Measurements from ENCODE around the gene FBH1. TPM values are rescaled to one million over a fixed set of nuclear protein-coding genes. Genes with fewer than 3 reads are reported as not detected.

FBH1 gene
- total RNA-seq, 1 donor from 2014 or later, result 54.9 TPM

DNA sequence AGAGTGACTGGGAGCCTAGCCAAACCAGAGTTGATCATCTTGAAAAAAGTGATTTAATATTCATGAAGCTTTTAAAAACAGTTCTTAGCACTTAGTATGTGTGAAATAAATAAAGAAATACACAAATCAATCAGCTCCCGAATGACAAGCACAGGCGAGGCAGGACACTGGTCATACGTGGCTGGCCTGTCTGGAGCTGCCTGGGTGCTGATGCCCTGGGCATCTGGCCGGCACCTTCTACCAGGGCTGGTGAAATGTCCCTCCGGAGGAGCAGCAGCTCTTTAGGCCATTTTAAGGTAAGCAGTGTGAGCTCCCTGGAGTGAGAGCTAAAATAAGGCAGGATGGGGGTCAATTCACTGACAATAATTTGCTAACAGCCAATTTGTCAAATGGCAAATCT, 63.6 kb downstream of the FBH1 start:
- no peak for DNase-seq (ENCODE audit: low read depth)
- TF ChIP-seq, protein P1, sequence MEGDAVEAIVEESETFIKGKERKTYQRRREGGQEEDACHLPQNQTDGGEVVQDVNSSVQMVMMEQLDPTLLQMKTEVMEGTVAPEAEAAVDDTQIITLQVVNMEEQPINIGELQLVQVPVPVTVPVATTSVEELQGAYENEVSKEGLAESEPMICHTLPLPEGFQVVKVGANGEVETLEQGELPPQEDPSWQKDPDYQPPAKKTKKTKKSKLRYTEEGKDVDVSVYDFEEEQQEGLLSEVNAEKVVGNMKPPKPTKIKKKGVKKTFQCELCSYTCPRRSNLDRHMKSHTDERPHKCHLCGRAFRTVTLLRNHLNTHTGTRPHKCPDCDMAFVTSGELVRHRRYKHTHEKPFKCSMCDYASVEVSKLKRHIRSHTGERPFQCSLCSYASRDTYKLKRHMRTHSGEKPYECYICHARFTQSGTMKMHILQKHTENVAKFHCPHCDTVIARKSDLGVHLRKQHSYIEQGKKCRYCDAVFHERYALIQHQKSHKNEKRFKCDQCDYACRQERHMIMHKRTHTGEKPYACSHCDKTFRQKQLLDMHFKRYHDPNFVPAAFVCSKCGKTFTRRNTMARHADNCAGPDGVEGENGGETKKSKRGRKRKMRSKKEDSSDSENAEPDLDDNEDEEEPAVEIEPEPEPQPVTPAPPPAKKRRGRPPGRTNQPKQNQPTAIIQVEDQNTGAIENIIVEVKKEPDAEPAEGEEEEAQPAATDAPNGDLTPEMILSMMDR (IDR thresholded peaks at IDR 0.05; ENCODE audit: insufficient read depth, low read length, poor library complexity, severe bottlenecking), result no peak
- Histone ChIP-seq H3K36me3 (ENCODE audit: control insufficient read depth, insufficient read depth, low read length) (no peaks in the 10 kb centered on the region), H3K27me3 (ENCODE audit: control insufficient read depth, insufficient read depth, low read length) (no peaks in the 10 kb centered on the region), H3K4me3 (ENCODE audit: low read depth, low read length) (no peak overlapping the region)

DNA sequence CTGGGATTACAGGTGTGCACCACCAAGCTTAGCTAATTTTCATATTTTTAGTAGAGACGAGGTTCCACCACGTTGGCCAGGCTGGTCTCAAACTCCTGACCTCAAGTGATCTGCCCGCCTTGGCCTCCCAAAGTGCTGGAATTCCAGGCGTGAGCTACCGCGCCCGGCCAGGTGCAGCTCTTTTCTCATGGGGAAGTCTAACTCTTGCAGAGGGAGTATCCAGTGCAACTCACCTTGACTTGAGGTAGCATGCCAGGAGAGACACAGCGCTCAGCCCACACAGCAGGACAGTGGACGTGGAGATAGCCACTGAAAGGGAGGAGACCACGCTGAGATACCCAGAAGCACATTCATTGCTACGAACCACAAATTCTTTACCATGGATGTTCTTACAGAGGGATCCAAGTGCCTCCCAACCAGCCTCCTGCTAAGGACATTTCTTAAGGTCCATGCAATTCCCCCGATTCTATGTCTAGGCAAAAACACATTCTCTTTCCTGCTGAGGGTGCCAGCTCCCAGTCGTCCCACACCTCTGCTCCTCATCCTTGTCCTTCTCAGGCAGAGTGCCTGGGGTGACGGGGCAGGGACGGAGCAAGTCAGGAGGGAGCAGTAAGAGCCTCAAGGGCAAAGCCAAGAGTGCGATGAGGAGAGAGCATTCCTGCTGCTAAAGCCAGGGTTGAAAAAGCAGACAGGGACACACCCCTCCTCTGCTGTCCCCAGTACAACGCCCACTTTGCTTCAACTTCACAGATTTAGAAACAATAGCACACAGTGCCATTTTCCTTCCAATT, 66.3 kb downstream of the FBH1 start:
- TF ChIP-seq, protein P1 (IDR thresholded peaks at IDR 0.05; ENCODE audit: insufficient read depth, low read length, poor library complexity, severe bottlenecking), result no peak
- Histone ChIP-seq H3K36me3 (ENCODE audit: control insufficient read depth, insufficient read depth, low read length) (no peaks in the 10 kb centered on the region), H3K4me3 (ENCODE audit: low read depth, low read length) (no peak overlapping the region), H3K27me3 (ENCODE audit: control insufficient read depth, insufficient read depth, low read length) (no peaks in the 10 kb centered on the region)
- DNase-seq (ENCODE audit: low read depth), result no peak

DNA sequence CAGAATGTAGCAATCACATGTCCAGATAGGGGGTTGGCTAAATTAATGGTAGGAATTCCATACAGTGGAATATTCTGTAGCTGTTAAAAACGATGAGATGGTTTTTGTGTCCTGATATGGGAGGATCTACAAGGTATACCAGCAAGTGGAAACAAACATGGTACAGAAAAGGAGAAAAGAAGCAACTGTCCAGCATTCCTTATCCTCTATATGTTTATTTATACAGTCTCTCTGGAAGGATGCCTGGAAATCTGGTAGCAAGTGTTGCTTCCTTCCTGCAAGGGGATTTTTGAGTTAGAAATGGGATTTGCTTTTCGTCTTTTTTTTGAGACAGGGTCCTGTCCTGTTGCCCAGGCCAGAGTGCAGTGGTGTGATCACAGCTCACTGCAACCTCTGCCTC, 68.0 kb downstream of the FBH1 start:
- no peak for DNase-seq (ENCODE audit: low read depth)
- no peaks in the 10 kb centered on the region for H3K27me3 ChIP-seq (ENCODE audit: control insufficient read depth, insufficient read depth, low read length)
- no peaks in the 10 kb centered on the region for H3K36me3 ChIP-seq (ENCODE audit: control insufficient read depth, insufficient read depth, low read length)
- no peak overlapping the region for H3K4me3 ChIP-seq (ENCODE audit: low read depth, low read length)
- TF ChIP-seq, protein P1 (IDR thresholded peaks at IDR 0.05; ENCODE audit: insufficient read depth, low read length, poor library complexity, severe bottlenecking), result no peak

DNA sequence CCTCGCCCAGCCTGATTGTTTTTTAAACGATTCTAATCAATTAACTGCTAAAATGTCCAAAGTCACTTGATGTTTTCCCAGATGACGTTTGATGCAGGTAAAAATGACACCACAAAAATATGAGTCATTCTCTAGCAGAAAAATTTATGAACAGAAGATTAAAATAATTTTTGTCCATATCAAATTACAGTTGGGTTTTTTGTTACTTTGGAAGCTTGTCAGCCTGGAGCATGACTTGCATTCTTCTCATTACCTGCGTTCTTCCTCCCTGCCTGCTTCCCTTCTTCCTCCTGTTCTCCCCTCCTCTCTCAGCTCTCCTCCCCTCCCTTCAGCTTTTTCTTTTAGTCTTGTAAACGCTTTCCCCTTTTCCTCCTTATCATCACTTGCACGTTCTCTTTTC, 68.6 kb downstream of the FBH1 start:
- no peaks in the 10 kb centered on the region for H3K27me3 ChIP-seq (ENCODE audit: control insufficient read depth, insufficient read depth, low read length)
- TF ChIP-seq, protein P1 (IDR thresholded peaks at IDR 0.05; ENCODE audit: insufficient read depth, low read length, poor library complexity, severe bottlenecking), result no peak
- H3K36me3 ChIP-seq (ENCODE audit: control insufficient read depth, insufficient read depth, low read length), result no peaks in the 10 kb centered on the region
- DNase-seq (ENCODE audit: low read depth), result no peak
- no peak overlapping the region for H3K4me3 ChIP-seq (ENCODE audit: low read depth, low read length)

DNA sequence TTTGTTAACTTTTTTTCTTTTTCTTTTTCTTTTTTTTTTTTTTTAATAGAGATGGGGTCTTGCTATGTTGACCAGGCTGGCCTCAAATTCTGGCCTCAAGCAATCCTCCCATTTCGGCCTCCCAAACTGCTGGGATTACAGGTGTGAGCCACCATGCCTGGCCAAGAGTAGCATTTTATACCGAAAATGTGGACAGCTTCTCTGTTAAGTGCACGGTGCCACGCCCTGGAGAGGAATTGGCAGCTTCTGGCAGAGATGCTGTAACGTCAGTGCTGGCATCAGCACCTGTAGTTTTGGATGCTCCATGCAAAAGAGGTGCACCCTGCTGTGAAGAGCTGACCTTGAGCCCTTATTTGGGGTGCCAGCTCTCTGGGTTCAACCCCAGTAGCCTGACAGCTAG, 69.1 kb downstream of the FBH1 start:
- Histone ChIP-seq H3K36me3 (ENCODE audit: control insufficient read depth, insufficient read depth, low read length) (no peaks in the 10 kb centered on the region), H3K4me3 (ENCODE audit: low read depth, low read length) (no peak overlapping the region), H3K27me3 (ENCODE audit: control insufficient read depth, insufficient read depth, low read length) (no peaks in the 10 kb centered on the region)
- no peak for DNase-seq (ENCODE audit: low read depth)
- TF ChIP-seq, protein P1 (IDR thresholded peaks at IDR 0.05; ENCODE audit: insufficient read depth, low read length, poor library complexity, severe bottlenecking), result no peak

DNA sequence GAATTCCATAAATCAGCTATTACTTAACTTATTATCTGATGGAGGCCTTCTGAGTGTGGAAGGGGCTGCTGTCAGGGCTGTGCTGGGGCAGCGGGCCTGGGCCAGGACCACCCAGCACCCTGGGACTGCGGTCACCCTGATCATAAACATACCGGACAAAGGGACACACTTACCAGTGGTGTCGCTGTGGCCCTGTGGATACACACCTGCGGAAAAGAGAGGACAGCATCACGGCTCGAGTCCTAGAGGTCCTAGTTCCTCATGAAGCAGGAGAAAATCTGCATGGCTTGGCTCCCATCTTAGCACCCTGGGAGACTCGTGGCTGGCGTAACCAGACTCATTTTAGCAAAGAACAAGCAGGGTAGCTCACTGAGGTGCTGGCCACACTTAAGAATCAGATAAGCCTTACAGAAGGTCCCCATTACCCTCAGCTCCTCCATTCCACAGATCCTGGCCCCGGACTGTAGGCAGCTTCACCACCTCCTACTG, 69.6 kb downstream of the FBH1 start:
- H3K4me3 ChIP-seq (ENCODE audit: low read depth, low read length), result no peak overlapping the region
- DNase-seq (ENCODE audit: low read depth), result no peak
- TF ChIP-seq, protein P1 (IDR thresholded peaks at IDR 0.05; ENCODE audit: insufficient read depth, low read length, poor library complexity, severe bottlenecking), result no peak
- H3K36me3 ChIP-seq (ENCODE audit: control insufficient read depth, insufficient read depth, low read length), result no peaks in the 10 kb centered on the region
- H3K27me3 ChIP-seq (ENCODE audit: control insufficient read depth, insufficient read depth, low read length), result no peaks in the 10 kb centered on the region

All from kidney epithelial cell (primary cell).